SK-N-SH treated with all-trans-retinoic acid at 6 μM for 48 hours (cell line): ENCODE results near the gene SNIP1.

Source experiments
- GLIS3 ChIP-seq: fragments of 250-450 bp; sonication (Bioruptor Pico); IDR thresholded peaks from 2 replicates; pipeline ENCODE4 v1.5.0; 2020; ENCODE audit warnings: mild to moderate bottlenecking, moderate library complexity
- TF ChIP-seq, protein P1 (sequence below): fragments of 250-450 bp; sonication (Bioruptor Pico); IDR thresholded peaks from 2 replicates; pipeline ENCODE4 v1.8.0; 2021; ENCODE audit warnings: low read depth, mild to moderate bottlenecking, moderate library complexity, borderline replicate concordance

SNIP1 gene

DNA sequence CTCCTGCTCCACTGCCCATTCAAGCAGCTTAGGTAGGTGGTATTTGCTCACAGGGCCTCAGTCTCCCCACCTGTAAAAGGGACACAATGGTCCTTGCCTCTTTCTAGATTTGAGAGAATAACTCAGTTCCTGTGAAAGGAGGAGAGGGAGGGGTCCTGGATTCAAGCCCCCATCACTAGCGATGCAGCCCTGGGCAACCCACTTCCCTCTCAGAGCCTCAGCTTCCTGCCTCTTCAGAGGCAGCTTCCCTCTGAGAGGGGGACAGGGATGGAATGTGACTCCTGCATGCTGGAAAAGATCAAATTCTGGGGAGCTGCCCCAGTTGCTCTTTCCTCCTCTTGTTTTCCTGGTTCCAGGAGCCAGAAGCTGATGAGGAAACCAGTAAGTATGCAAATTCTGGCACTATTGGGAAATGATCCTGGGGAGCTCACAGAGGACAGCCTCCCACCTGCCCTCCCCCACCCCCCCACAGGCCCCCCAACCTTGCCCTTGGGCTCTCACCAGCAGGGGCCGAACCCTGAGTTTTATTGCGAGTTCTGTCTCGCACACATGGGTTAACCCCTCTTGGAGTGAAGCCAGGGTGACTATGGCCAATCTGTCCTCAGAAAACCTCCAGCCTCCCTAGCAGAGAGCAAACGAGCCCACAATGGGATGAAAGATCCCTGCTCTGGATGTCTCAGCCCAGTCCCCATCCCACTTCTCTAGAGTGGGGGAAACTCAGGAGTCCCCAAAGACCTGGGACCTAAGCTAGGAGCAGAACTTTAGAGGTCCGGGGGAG, 68.0 kb downstream of the SNIP1 start (continued):
- TF ChIP-seq, protein P1, sequence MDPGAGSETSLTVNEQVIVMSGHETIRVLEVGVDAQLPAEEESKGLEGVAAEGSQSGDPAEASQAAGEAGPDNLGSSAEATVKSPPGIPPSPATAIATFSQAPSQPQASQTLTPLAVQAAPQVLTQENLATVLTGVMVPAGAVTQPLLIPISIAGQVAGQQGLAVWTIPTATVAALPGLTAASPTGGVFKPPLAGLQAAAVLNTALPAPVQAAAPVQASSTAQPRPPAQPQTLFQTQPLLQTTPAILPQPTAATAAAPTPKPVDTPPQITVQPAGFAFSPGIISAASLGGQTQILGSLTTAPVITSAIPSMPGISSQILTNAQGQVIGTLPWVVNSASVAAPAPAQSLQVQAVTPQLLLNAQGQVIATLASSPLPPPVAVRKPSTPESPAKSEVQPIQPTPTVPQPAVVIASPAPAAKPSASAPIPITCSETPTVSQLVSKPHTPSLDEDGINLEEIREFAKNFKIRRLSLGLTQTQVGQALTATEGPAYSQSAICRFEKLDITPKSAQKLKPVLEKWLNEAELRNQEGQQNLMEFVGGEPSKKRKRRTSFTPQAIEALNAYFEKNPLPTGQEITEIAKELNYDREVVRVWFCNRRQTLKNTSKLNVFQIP (CRISPR knock-in tag) = no peak
- no peak for TF ChIP-seq GLIS3
